HCT116 (cell line): ENCODE data around the gene BFSP1. TPM values are rescaled to one million over a fixed set of nuclear protein-coding genes. Genes with fewer than 3 reads are reported as not detected.

Experiments
- ATAC-seq: fragments of 200-7000 bp; cut with Tn5 transposase; 2 replicates; pipeline ENCODE4 v1.9.1; 2020; ENCODE audit warnings: mild to moderate bottlenecking, moderate library complexity
- BruUV-seq: library from RNA; stranded (reverse); fragments of 400-500 nt; replicated peaks from 2 replicates; lab custom pipeline; 2021; lab: Mats Ljungman, UMichigan
- CTCF ChIA-PET: fragments of 300-600 bp; sonication (Branson Sonifier 250); formaldehyde crosslinking; loops from one replicate; lab custom pipeline; 2021; ENCODE audit warnings: antibody characterized with exemption; lab: Charles Lee
- POLR2A ChIA-PET: fragments of 300-600, 350-600 bp; sonication (Branson Sonifier 250); formaldehyde crosslinking; loops from one replicate; lab custom pipeline; 2021; ENCODE audit warnings: antibody characterized with exemption; lab: Charles Lee
- RAD21 ChIA-PET, 2 experiments: fragments of 300-600 bp; sonication (Branson Sonifier 250); formaldehyde crosslinking; loops; one replicate each; lab custom pipeline; 2023; ENCODE audit warnings: low total read pairs in 2 of 2; ENCODE audit not compliant: uncharacterized antibody in 2 of 2, unreplicated experiment in 2 of 2, low non-redundant PET in 1 of 2; lab: Charles Lee
- DNase-seq: peaks from one replicate; pipeline ENCODE4 v3.0.0-alpha.2; 2010; ENCODE audit warnings: low read depth, low spot score
- H2AFZ ChIP-seq: fragments of 200-600 bp; shearing (Covaris generic), sonication (generic); 2 replicates; pipeline ENCODE4 v1.6.1; 2017; ENCODE audit warnings: low read depth, mixed run types, mixed read lengths, antibody characterized with exemption, low read length; ENCODE audit not compliant: poor library complexity, severe bottlenecking
- H3K27ac ChIP-seq: 2 replicates; pipeline ENCODE4 v1.5.1; 2012; ENCODE audit warnings: low read depth, low read length
- H3K27me3 ChIP-seq: fragments of 200-600 bp; sonication (generic); 2 replicates; pipeline ENCODE4 v1.6.1; 2016; ENCODE audit warnings: mixed run types, low read length, mixed read lengths; ENCODE audit not compliant: insufficient read depth
- H3K36me3 ChIP-seq, 2 experiments: fragments of 200-500 bp in 1 of 2; fragments of 200-600 bp in 1 of 2; sonication (Bioruptor generic) in 1 of 2; sonication (generic) in 1 of 2; 2 replicates each; pipeline versions ENCODE4 v1.5.1 to v1.6.1; 2014 to 2016; ENCODE audit warnings: low read length in 2 of 2, inconsistent platforms in 1 of 2, mixed read lengths in 1 of 2, mixed run types in 1 of 2; ENCODE audit not compliant: insufficient read depth in 2 of 2, control insufficient read depth in 1 of 2
- H3K4me1 ChIP-seq, 2 experiments: fragments of 200-600 bp in 1 of 2; sonication (generic) in 1 of 2; 2 replicates each; pipeline versions ENCODE4 v1.5.1 to v1.6.1; 2012 to 2017; ENCODE audit warnings: low read length in 2 of 2, inconsistent platforms in 1 of 2, mild to moderate bottlenecking in 1 of 2, mixed read lengths in 1 of 2, mixed run types in 1 of 2, moderate library complexity in 1 of 2; ENCODE audit not compliant: insufficient read depth in 2 of 2, control insufficient read depth in 1 of 2
- H3K4me2 ChIP-seq: fragments of 200-600 bp; sonication (generic); 2 replicates; pipeline ENCODE4 v1.6.1; 2017; ENCODE audit warnings: mixed run types, low read length, mixed read lengths
- H3K4me3 ChIP-seq, 2 experiments: fragments of 200-600 bp in 1 of 2; sonication (generic) in 1 of 2; replicated peaks in 1 of 2; 2 replicates each; pipeline ENCODE4 v1.5.1; 2011 to 2016; ENCODE audit warnings: low read length in 2 of 2, control low read depth in 1 of 2, low read depth in 1 of 2, mild to moderate bottlenecking in 1 of 2, mixed read lengths in 1 of 2, mixed run types in 1 of 2
- H3K79me2 ChIP-seq: fragments of 200-600 bp; sonication (generic); 2 replicates; pipeline ENCODE4 v1.6.1; 2017; ENCODE audit warnings: mild to moderate bottlenecking, mixed run types, low read length, moderate library complexity, mixed read lengths; ENCODE audit not compliant: insufficient read depth
- H3K9ac ChIP-seq: fragments of 200-600 bp; sonication (generic); 2 replicates; pipeline ENCODE4 v1.6.1; 2016; ENCODE audit warnings: low read length, mixed read lengths
- H3K9me2 ChIP-seq: fragments of 200-600 bp; sonication (generic), shearing (Covaris generic); 2 replicates; pipeline ENCODE4 v1.6.1; 2017; ENCODE audit warnings: mixed run types, mild to moderate bottlenecking, moderate library complexity; ENCODE audit not compliant: insufficient read depth
- H3K9me3 ChIP-seq, 2 experiments: fragments of 200-500 bp in 1 of 2; fragments of 200-600 bp in 1 of 2; sonication (Bioruptor generic) in 1 of 2; sonication (generic) in 1 of 2; 2 replicates each; pipeline ENCODE4 v1.6.1; 2014 to 2017; ENCODE audit warnings: low read length in 2 of 2, mixed read lengths in 2 of 2, inconsistent platforms in 1 of 2, low read depth in 1 of 2, mild to moderate bottlenecking in 1 of 2, mixed run types in 1 of 2, moderate library complexity in 1 of 2; ENCODE audit not compliant: control insufficient read depth in 1 of 2, insufficient read depth in 1 of 2
- H4K20me1 ChIP-seq: fragments of 200-600 bp; sonication (generic), shearing (Covaris generic); 2 replicates; pipeline ENCODE4 v1.6.1; 2017; ENCODE audit warnings: mixed run types, mild to moderate bottlenecking, moderate library complexity; ENCODE audit not compliant: insufficient read depth
- CBX3 ChIP-seq: IDR thresholded peaks from 2 replicates; pipeline ENCODE4 v1.6.1; 2012; ENCODE audit warnings: low read depth
- CEBPB ChIP-seq: IDR thresholded peaks from 2 replicates; pipeline ENCODE4 v1.6.1; 2012; ENCODE audit warnings: low read depth
- CTCF ChIP-seq, 3 experiments: fragments of 200-600 bp in 1 of 3; sonication (generic) in 1 of 3; IDR thresholded peaks in 2 of 3; conservative IDR thresholded peaks in 1 of 3; 2 replicates each; pipeline ENCODE4 v1.5.1; 2012 to 2017; ENCODE audit warnings: low read depth in 2 of 3, low read length in 2 of 3, antibody characterized with exemption in 1 of 3, borderline replicate concordance in 1 of 3, control low read depth in 1 of 3, mild to moderate bottlenecking in 1 of 3, mixed read lengths in 1 of 3, mixed run types in 1 of 3, moderate library complexity in 1 of 3; ENCODE audit not compliant: insufficient read depth in 1 of 3
- EGR1 ChIP-seq: IDR thresholded peaks from 2 replicates; pipeline ENCODE4 v1.6.1; 2012; ENCODE audit warnings: low read depth
- ELF1 ChIP-seq: IDR thresholded peaks from 2 replicates; pipeline ENCODE4 v1.6.1; 2012; ENCODE audit warnings: low read depth, borderline replicate concordance
- EZH2 ChIP-seq: fragments of 200-600 bp; sonication (generic); IDR thresholded peaks from 2 replicates; pipeline ENCODE4 v1.6.1; 2017; ENCODE audit warnings: antibody characterized with exemption, mixed run types
- EZH2phosphoT487 ChIP-seq: fragments of 200-600 bp; IDR thresholded peaks from 2 replicates; pipeline ENCODE4 v1.6.1; 2018; ENCODE audit warnings: antibody characterized with exemption, borderline replicate concordance
- FOSL1 ChIP-seq: IDR thresholded peaks from 2 replicates; pipeline ENCODE4 v1.6.1; 2012; ENCODE audit warnings: low read depth
- JUND ChIP-seq: IDR thresholded peaks from 2 replicates; pipeline ENCODE4 v1.6.1; 2012
- POLR2A ChIP-seq: IDR thresholded peaks from 2 replicates; pipeline ENCODE4 v1.7.0; 2011; ENCODE audit warnings: borderline replicate concordance; ENCODE audit not compliant: insufficient read depth, insufficient read length; ENCODE audit errors: extremely low read depth
- POLR2AphosphoS5 ChIP-seq: IDR thresholded peaks from 2 replicates; pipeline ENCODE4 v1.6.1; 2011; ENCODE audit warnings: mild to moderate bottlenecking, low read depth, low read length, moderate library complexity
- SIN3A ChIP-seq: IDR thresholded peaks from 2 replicates; pipeline ENCODE4 v1.6.1; 2012; ENCODE audit warnings: low read depth
- SRF ChIP-seq: IDR thresholded peaks from 2 replicates; pipeline ENCODE4 v1.6.1; 2012; ENCODE audit warnings: low read depth
- TCF7L2 ChIP-seq: IDR thresholded peaks from 2 replicates; pipeline ENCODE4 v1.7.0; 2011; ENCODE audit warnings: borderline replicate concordance, inconsistent platforms; ENCODE audit not compliant: insufficient read depth, insufficient read length; ENCODE audit errors: extremely low read depth
- YY1 ChIP-seq: IDR thresholded peaks from 2 replicates; pipeline ENCODE4 v1.6.1; 2011; ENCODE audit warnings: low read length, low read depth, moderate library complexity, mild to moderate bottlenecking; ENCODE audit not compliant: insufficient replicate concordance; ENCODE audit errors: extremely low read depth
- ZFX ChIP-seq: fragments of 450-650 bp; IDR thresholded peaks from 2 replicates; pipeline ENCODE4 v1.6.1; 2017
- ZNF274 ChIP-seq: fragments of 200-500 bp; sonication (Bioruptor generic); IDR thresholded peaks from 2 replicates; pipeline ENCODE4 v1.6.1; 2014; ENCODE audit warnings: mild to moderate bottlenecking, low read depth, low read length, inconsistent platforms
- intact Hi-C: fragments of 100-400 bp; cut with micrococcal nuclease; formaldehyde crosslinking; loops from 2 replicates; pipeline ENCODE4 v1.10.0; 2022
- total RNA-seq: library from RNA; stranded (reverse); gene quantifications from one replicate; pipeline ENCODE4 v1.2.1, GENCODE V29; 2021; ENCODE audit not compliant: unreplicated experiment
- TF ChIP-seq, protein P1 (sequence below): IDR thresholded peaks from 2 replicates; pipeline ENCODE4 v1.6.1; 2012
- TF ChIP-seq, protein P2 (sequence below): IDR thresholded peaks from 2 replicates; pipeline ENCODE4 v1.6.1; 2012
- TF ChIP-seq, protein P3 (sequence below): IDR thresholded peaks from 2 replicates; pipeline ENCODE4 v1.6.1; 2011; ENCODE audit warnings: mild to moderate bottlenecking, low read length, moderate library complexity; ENCODE audit not compliant: insufficient replicate concordance; ENCODE audit errors: extremely low read depth

The BFSP1 gene
- total RNA-seq, 1 experiment from 2014 or later: 8.8 TPM

GRCh38 chr20:17569616-17570346, 38.6 kb upstream of the BFSP1 start, which contains the start of gene DSTN:
Gene DSTN, plus strand, starts transcription at chr20:17570075. Its CDS starts 134 bp downstream, at chr20:17570209.
- peak; percentile 78 for DNase-seq
- Histone ChIP-seq H3K9me3 (no peaks in the 10 kb centered on the region), H3K4me3 (peak within 1 kb of the TSS; percentile 71 to 90), H2AFZ (no peak within 1 kb of the TSS), H3K36me3 (peaks cover 0 to 6% of the 10 kb centered on the region in 2 experiments; a peak in 2 of 4 replicates), H3K4me2 (peak within 1 kb of the TSS; percentile 85), H3K27ac (peak within 1 kb of the TSS; percentile 98), H3K4me1 (peaks cover 37 to 53% of the 10 kb centered on the region in 2 experiments), H3K27me3 (no peaks in the 10 kb centered on the region), H3K79me2 (peaks cover 55% of the 10 kb centered on the region), H4K20me1 (peaks cover 22% of the 10 kb centered on the region; the same call in 1 of the 2 replicates), H3K9me2 (no peaks in the 10 kb centered on the region), H3K9ac (peak within 1 kb of the TSS; percentile 93)
- POLR2A ChIA-PET: interaction anchor here (0.7 to 2.1 kb wide), 13 partner anchors 9 to 718 kb away, joined by 3 to 38 read pairs (median 4); partner anchors contain the start of genes BFSP1, RRBP1 and ZNF133
- ATAC-seq: peak; percentile 77
- no TSS peak for BruUV-seq
- intact Hi-C loops: loop anchor here (1.0 kb wide), 2 partner anchors 11 to 32 kb away; no protein-coding TSS in a partner anchor
- CTCF ChIA-PET: interaction anchor here (0.7 to 1.1 kb wide), 4 partner anchors 9 to 80 kb away, joined by 3 to 5 read pairs (median 4); no protein-coding TSS in a partner anchor
- RAD21 ChIA-PET: interaction anchor here (0.7 to 1.1 kb wide), 3 partner anchors 13 to 51 kb away, joined by 3 to 4 read pairs (median 4); no protein-coding TSS in a partner anchor
- no peak for TF ChIP-seq CEBPB
- no peak for TF ChIP-seq ELF1
- TF ChIP-seq JUND: no peak
- no peak for TF ChIP-seq CTCF (IDR thresholded peaks at IDR 0.05 in 2 of 3, conservative IDR thresholded peaks at IDR 0.05 in 1 of 3; ENCODE audit: borderline replicate concordance in 1 of 3, insufficient read depth in 1 of 3, low read depth in 2 of 3, low read length in 2 of 3)
- TF ChIP-seq, protein P1, sequence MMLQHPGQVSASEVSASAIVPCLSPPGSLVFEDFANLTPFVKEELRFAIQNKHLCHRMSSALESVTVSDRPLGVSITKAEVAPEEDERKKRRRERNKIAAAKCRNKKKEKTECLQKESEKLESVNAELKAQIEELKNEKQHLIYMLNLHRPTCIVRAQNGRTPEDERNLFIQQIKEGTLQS: no peak
- no peak for TF ChIP-seq EGR1
- no peak for TF ChIP-seq TCF7L2
- TF ChIP-seq EZH2: no peak
- TF ChIP-seq POLR2A: peak; percentile 63
- no peak for TF ChIP-seq ZNF274
- TF ChIP-seq EZH2phosphoT487: no peak
- peak; percentile 82 for TF ChIP-seq POLR2AphosphoS5
- TF ChIP-seq, protein P2, sequence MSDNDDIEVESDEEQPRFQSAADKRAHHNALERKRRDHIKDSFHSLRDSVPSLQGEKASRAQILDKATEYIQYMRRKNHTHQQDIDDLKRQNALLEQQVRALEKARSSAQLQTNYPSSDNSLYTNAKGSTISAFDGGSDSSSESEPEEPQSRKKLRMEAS: peak; percentile 77
- no peak for TF ChIP-seq YY1
- TF ChIP-seq SIN3A: peak; percentile 86; the same call in 1 of the 2 replicates
- TF ChIP-seq SRF: no peak
- TF ChIP-seq FOSL1: no peak
- TF ChIP-seq ZFX: peak; percentile 79; the same call in 1 of the 2 replicates
- TF ChIP-seq, protein P3, sequence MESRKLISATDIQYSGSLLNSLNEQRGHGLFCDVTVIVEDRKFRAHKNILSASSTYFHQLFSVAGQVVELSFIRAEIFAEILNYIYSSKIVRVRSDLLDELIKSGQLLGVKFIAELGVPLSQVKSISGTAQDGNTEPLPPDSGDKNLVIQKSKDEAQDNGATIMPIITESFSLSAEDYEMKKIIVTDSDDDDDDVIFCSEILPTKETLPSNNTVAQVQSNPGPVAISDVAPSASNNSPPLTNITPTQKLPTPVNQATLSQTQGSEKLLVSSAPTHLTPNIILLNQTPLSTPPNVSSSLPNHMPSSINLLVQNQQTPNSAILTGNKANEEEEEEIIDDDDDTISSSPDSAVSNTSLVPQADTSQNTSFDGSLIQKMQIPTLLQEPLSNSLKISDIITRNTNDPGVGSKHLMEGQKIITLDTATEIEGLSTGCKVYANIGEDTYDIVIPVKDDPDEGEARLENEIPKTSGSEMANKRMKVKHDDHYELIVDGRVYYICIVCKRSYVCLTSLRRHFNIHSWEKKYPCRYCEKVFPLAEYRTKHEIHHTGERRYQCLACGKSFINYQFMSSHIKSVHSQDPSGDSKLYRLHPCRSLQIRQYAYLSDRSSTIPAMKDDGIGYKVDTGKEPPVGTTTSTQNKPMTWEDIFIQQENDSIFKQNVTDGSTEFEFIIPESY: no peak
- TF ChIP-seq CBX3: no peak
